Keratinocyte (primary cell): ENCODE measurements around the gene RETSAT.
"Not testable (repeated sequence)": the region's sequence is repeated elsewhere in the genome, so short reads cannot be mapped to it uniquely, and the experiment has no call there.

Experiments used
- CTCF ChIP-seq, 3 experiments: IDR thresholded peaks in 1 of 3; conservative IDR thresholded peaks in 1 of 3; optimal IDR thresholded peaks in 1 of 3; 2 replicates in 2 of 3; 3 replicates in 1 of 3; pipeline versions ENCODE3 to v1.5.1; 2011; ENCODE audit warnings: low read length in 3 of 3, mild to moderate bottlenecking in 3 of 3, moderate library complexity in 2 of 3, control low read depth in 1 of 3, inconsistent platforms in 1 of 3; ENCODE audit not compliant: insufficient read depth in 2 of 3; ENCODE audit errors: extremely low read depth in 1 of 3
- EZH2 ChIP-seq: IDR thresholded peaks from one replicate; pipeline ENCODE4 v1.6.1; 2012; ENCODE audit warnings: inconsistent platforms, mild to moderate bottlenecking, low read length, moderate library complexity

- not testable (repeated sequence) for TF ChIP-seq CTCF (optimal IDR thresholded peaks at IDR 0.05 in 1 of 3, IDR thresholded peaks at IDR 0.05 in 1 of 3, conservative IDR thresholded peaks at IDR 0.05 in 1 of 3; ENCODE audit: extremely low read depth in 1 of 3, insufficient read depth in 2 of 3, low read length in 3 of 3); EZH2
These were observed 20.5 kb downstream of the RETSAT start for GRCh38 chr2:85333877-85334276.
